ENCODE measurements around the gene ZMYM2.
"Not testable (repeated sequence)": the region's sequence is repeated elsewhere in the genome, so short reads cannot be mapped to it uniquely, and the experiment has no call there.

The ZMYM2 gene

DNA sequence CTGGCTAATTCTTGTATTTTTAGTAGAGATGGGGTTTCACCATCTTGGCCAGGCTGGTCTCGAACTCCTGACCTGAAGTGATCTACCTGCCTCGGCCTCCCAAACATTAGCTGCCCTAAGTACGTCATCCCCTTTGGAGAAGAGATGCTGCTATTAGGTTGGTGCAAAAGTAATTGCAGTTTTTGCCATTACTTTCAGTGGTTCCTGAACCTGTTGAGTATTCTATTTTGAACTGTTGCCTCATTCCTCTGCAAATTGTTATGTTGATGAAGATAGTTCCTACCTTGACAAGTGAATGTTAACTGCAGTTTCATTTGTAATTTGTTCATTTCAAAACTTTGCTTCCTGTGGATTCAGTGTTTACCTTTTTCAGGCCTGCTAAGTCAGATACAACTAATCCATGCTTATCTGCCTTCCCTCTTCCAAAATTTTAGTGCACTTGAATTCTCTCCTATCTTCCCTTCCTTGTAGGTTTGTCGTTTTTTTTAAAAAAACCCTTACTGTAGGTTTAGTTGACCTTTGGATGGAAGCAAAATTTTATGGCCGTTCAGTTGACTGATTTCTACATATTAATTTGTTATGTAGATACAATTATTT, 24.0 kb downstream of the ZMYM2 start:
- no peak for DNase-seq (ENCODE audit: low read depth in 2 of 2, low spot score in 1 of 2)

DNA sequence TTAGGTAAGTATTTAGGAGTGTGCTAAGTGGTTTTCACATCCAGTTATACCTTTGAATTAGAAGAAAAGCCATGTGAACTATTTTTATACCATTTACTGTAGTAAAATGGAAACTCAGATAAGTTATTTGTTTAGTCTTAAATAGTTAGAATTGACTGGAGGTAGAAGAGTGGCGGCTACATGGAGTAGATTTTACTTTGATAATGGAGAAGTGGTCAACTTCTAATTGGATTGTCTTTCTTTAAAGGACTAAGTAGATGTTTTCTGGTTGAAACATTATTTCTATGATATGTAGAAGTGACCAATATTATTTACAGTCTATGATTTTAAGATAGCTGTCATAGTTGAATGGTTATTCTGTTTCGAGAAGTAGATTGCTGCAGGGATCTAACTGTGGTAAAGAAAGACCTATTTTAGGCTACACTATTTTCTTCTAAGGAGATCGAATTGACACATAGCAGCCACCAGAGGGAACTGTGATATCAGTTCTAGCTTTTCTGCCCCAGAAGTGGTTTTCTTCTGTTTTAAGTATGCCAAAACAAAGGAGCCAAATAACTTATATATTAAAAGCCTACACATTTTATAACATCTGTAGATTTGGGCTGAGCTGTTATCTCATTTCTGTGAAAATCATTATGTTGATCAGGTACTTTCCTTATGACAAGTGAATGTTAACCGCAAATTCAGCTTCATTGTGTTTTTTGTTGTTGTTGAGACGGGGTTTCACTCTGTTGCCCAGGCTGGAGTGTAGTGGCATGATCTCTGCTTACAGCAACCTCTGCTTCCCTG, 26.1 kb downstream of the ZMYM2 start:
- no peak for DNase-seq (ENCODE audit: low read depth in 2 of 2, low spot score in 1 of 2)

DNA sequence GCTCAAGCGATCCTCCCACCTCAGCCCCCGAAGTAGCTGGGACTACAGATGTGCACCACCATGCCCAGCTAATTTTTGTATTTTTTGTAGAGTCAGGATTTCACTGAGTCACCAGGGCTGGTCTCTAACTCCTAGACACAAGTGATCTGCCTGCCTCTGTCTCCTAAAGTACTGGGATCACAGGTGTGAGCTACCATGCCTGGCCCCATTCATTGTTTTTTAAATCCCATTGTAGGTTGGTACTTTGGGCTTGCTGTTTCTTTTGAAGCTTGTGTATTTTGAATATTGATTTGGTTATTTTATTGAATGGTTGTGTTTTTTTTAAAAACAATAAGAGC, 26.7 kb downstream of the ZMYM2 start:
- DNase-seq (ENCODE audit: low read depth in 2 of 2, low spot score in 1 of 2) = no peak

DNA sequence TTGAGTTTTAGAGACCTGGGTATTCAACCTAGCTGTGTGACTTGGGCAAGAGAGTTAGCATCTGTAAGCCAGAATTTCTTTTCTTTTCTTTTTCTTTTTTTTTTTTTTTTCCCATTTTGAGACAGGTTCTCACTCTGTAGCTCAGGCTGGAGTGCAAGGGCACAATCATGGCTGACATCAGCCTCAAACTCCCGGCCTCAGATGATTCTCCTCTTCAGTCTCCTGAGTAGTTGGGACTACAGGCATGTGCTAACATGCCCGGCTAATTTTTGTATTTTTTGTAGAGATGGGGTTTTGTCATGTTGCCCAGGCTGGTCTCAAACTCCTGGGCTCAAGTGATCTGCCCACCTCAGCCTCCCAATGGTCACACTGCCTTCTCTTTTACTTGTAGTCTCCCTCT, 33.0 kb downstream of the ZMYM2 start:
- DNase-seq (ENCODE audit: low read depth in 2 of 2, low spot score in 1 of 2) = no peak

DNA sequence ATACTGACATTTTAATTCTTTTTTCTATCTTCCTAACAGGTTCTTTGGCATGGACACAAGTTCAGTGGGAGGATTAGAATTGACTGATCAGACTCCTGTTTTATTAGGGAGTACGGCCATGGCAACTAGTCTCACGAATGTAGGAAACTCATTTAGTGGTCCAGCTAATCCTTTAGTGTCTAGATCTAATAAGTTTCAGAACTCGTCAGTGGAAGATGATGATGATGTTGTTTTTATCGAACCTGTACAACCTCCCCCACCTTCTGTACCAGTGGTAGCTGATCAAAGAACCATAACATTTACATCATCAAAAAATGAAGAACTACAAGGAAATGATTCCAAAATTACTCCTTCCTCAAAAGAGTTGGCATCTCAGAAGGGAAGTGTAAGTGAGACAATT, 34.5 kb downstream of the ZMYM2 start:
- DNase-seq (ENCODE audit: low read depth in 2 of 2, low spot score in 1 of 2) = no peak

DNA sequence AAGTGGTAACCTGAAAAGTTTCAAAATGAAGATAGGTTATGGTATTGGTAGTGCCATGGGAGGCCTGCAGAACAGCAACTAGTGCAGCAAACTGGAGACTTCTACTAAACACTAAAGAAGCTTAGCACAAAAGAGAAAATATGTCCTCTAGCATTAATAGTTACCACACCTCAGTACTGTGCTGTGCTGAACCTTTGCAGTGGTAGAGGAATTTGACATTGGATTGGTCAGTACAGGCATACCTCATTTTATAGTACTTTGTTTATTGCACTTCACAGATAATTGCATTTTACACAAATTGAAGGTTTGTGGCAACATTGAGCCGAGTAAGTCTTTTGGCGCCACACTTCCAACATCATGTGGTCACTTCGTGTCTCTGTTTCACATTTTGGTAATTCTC, 40.4 kb downstream of the ZMYM2 start:
- DNase-seq (ENCODE audit: low read depth in 2 of 2, low spot score in 1 of 2) = no peak

DNA sequence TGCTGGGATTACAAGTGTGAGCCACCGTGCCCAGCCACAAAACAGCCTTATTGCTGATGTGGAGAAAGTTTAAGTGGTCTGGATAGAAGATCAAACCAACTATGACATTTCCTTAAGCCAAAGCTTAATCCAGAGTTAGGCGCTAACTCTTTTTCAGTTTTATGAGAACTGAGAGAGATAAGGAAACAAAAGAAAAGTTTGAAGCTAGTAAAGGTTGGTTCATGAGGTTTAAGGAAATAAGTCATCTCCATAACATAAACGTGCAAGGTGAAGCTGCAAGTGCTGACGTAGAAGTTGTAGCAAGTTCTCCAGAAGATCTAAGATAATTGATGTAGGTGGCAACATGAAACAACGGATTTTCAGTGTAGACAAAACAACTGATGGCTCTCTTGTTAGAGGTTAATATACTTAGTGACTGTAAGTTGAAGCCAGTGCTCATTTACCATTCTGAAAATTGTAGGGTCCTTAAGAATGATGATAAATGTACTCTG, 41.6 kb downstream of the ZMYM2 start:
- DNase-seq (ENCODE audit: low read depth in 2 of 2, low spot score in 1 of 2) = no peak

DNA sequence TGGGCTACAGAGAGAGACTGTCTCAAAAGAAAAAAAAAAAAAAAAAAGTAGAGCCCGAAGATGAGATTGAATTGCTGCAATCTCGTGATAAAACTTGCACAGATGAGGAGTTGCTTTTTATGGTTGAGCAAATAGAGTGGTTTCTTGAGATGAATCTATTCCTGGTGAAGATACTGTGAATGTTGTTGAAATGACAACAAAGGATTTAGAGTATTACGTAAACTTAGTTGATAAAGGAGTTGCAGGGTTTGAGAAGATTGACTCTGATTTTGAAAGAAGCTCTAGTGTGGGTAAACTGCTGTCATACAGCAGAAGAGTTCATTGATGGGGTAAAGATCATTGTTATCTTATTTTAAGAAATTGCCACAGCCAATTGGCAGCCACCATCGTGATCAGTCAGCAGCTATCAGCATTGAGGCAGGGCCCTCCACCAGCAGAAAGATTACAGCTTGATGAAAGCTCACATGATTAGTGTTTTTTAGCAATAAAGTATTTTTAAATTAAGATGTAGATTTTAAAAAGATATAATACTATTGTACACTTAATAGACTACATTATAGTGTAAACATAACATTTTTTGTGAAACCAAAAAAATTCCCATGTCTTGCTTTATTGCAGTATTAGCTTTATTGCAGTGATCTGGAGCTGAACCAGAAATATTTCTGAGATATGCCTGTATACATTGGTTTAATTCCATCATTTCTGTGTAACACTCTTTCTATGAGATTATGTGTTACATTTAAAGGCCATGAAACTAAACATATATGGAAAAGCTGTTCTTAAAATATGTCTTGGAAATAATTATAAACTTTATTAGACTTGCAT, 43.1 kb downstream of the ZMYM2 start:
- no peak for DNase-seq (ENCODE audit: low read depth in 2 of 2, low spot score in 1 of 2)

DNA sequence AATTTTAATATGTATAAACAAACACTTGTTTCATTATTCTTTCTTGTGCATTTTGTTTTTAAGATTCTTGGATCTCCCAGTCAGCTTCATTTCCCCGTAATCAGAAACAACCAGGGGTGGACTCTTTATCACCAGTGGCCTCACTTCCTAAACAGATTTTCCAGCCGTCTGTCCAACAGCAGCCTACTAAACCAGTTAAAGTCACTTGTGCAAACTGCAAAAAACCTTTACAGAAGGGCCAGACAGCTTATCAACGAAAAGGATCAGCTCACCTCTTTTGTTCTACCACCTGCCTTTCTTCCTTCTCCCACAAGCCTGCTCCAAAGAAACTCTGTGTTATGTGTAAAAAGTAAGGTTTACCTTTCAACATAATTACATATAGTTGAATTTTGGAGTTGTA, 44.3 kb downstream of the ZMYM2 start:
- no peak for DNase-seq (ENCODE audit: low read depth in 2 of 2, low spot score in 1 of 2)

DNA sequence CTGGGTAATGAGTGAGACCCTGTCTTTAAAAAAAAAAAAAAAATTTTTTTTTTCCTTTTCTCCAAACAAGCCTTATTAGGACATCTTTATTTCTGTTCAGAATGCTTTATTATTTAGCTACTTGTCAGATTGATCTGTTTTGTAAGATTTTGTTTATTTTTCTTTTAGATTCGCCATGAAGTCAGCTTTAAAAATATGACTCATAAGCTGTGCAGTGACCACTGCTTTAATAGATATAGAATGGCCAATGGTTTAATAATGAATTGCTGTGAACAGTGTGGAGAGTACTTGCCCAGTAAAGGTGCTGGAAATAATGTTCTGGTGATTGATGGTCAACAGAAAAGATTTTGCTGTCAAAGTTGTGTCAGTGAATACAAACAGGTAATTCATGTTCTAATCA, 47.7 kb downstream of the ZMYM2 start:
- DNase-seq (ENCODE audit: low read depth in 2 of 2, low spot score in 1 of 2) = no peak

DNA sequence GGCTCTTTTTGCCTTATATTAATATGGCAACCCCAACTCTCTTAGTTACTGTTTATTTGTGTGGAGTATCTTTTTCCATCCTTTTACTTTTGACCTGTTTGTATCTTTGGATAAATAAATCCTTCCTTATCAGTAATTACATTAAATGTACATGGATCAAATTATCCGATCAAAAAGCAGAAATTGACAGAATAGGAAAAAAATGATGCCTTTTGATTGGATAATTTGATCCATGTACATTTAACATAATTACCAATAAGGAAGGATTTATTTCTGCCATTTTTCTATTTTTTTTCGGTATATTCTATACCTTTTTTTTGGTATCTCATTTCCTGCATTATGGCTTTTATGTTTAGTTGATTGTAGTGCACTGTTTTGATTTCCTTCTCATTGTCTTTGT, 57.2 kb downstream of the ZMYM2 start:
- DNase-seq (ENCODE audit: low read depth in 2 of 2, low spot score in 1 of 2) = no peak

DNA sequence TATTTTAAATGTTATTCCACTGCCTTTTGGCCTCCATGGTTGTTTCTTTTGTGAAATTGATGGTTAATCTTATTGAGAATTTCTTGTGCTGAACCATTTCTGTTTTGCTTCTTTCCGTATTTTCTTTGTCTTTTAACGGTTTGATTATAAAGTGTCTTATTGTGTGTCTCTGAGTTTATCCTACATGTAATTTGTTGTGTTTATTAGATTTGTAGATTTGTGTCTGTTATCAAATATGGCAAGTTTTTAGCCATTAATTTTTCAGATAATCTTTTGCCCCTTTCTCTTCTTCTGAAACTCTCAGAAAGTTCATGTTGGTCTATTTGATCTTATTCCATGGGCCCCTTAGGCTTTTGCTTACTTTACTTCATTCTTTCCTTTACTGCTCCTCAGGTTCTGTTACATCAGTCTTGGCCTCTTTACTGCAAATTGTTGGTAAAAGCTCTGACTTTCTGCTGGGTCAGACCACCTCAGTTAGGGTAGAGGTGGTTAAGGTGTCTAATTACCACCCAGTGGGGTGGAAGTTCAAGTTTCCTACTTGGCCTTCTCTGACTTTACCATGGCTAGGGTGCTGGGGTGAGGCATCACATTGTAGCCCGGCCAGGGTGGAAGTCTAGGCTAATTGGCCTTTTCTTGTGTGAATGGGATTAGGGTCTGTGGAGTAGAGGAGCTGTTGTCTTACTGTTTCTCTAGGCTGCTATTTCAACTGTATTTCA, 58.3 kb downstream of the ZMYM2 start:
- no peak for DNase-seq (ENCODE audit: low read depth in 2 of 2, low spot score in 1 of 2)

DNA sequence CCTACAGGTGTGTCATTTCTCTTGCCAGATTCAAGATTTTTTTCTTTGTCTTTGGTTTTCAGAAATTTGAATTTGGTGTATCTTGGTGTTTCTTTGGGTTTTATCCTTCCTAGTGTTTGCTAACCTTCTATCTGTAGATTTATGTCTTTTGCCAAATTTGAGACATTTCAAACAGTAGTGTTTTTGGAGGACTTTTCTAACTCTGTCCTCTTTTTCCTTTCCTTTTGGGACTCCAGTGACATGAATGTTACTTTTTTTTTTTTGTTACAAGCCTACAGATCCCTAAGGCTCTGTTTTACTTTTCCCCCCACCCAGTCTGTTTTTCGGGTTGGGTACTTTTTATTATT, 58.8 kb downstream of the ZMYM2 start:
- no peak for DNase-seq (ENCODE audit: low read depth in 2 of 2, low spot score in 1 of 2)

DNA sequence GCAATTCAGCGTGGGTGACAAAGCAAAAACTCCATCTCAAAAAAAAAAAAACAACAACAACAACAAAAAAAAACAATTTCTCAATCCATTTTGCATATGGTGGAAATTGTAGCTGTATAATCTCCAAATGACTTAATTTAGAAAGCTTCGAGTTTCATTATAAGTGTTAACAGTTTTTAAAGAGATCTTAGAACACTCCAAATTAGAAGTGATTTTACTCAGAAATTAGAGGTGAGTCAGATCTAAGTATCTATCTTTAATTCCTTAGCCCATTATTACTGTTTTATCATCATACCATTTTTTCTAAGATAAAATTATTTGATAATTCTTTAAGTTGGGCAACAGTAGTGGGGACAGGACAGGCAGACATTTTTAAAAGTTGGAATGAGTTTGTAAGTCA, 60.5 kb downstream of the ZMYM2 start:
- DNase-seq (ENCODE audit: low read depth in 2 of 2, low spot score in 1 of 2) = no peak

DNA sequence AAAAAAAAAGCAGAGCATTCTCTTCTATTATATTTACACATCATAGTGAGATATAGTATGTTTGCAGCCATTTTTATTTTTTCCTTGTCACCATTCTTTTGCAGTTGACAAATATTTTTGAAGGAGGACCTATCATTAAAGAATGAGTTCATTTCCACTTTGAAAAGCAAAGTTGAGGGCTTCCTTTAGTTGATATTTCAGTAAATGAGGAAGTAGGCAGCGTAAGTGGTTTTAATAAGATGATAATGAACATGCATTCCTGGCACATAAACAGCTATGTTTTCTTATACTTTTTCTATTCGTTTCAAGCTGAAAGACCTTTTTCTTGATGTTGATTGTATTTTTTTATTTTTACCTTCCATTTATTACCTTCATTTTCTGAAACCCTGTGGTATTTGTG, 66.2 kb downstream of the ZMYM2 start:
- no peak for DNase-seq (ENCODE audit: low read depth in 2 of 2, low spot score in 1 of 2)

DNA sequence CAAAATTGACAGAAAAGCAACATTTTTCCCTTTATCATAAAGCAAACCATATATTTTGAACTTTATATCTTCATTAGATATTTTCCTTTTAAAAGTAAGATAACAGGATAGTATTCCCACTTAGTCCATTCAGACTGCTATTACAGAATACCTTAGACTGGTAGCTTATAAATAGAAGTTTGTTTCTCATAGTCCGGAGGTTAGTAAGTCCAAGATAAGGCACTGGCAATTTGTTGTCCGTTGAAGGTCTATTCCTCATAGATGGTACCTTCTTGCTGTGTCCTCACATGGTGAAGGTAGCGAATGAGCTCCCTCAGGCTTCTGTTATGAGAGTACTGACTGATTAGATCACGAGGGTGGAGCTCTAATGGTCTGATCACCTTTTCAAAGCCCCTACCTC, 70.4 kb downstream of the ZMYM2 start:
- DNase-seq (ENCODE audit: low read depth in 2 of 2, low spot score in 1 of 2) = no peak

DNA sequence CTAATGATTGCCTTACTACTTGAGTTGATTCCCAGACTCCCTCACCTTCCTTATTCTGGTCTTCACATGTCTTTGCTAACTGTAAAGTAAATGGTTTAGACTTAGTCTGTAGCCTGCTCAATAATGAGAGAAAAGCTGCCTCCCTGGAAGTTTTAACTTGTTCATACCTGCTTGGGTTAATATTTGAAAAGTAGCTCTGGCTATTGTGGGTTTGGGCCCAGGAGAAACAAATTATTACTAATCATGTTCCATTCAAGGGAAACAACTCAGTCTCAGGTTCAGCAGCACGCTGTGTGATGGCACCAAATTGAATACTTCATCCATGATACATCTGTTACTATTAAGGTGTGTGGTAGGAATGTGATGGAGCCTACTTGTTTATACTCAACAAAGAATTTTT, 75.0 kb downstream of the ZMYM2 start:
- no peak for DNase-seq (ENCODE audit: low read depth in 2 of 2, low spot score in 1 of 2)

DNA sequence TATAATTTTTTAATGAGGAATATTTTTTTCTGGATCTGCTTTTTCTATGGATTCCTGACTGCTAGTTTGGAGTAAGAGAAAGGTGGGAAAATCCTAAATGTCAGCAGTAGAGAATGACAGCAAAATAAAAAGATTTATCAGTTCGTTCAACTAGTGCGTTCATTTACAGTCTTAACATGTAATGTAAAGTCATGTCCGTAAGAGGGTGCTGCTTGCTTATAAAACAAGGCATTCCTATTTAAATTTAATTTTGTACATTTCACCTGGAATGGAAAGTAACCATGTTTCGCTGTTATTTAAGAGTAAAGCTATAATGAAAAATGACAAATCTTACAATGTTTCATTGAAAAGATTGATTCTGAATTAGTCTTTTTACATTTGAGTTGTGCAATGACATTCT, 76.6 kb downstream of the ZMYM2 start:
- no peak for DNase-seq (ENCODE audit: low read depth in 2 of 2, low spot score in 1 of 2)

DNA sequence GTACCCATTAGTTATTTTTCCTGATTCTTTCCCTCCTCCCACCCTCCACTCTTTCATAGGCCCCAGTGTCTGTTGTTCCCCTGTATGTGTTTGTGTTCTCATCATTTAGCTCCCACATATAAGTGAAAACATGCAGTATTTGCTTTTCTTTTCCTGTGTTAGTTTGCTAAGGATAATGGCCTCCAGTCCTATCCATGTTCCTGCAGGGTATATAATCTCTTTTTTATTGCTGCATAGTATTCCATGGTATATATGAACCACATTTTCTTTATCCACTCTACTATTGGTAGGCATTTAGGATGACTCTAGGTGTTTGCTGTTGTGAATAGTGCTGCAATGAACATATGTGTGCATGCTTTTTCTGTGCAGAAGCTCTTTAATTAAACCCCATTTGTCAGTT, 79.4 kb downstream of the ZMYM2 start:
- no peak for DNase-seq (ENCODE audit: low read depth in 2 of 2, low spot score in 1 of 2)

DNA sequence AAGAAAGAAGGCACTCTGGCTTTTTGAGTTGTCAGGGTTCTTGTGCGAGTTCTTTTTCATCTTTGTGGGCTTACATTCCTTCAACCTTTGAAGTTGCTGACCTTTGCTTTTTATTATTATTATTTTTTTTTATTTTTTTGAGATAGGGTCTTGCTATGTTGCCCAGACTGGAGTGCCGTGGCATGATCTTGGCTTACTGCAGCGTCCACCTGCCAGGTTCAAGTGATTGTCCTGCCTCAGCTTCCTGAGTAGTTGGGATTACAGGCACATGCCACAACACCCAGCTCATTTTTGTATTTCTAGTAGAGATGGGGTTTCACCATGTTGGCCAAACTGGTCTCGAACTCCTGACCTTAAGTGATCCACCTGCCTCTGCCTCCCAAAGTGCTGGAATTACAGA, 84.1 kb downstream of the ZMYM2 start:
- not testable (repeated sequence) for DNase-seq (ENCODE audit: low read depth in 2 of 2, low spot score in 1 of 2)

DNA sequence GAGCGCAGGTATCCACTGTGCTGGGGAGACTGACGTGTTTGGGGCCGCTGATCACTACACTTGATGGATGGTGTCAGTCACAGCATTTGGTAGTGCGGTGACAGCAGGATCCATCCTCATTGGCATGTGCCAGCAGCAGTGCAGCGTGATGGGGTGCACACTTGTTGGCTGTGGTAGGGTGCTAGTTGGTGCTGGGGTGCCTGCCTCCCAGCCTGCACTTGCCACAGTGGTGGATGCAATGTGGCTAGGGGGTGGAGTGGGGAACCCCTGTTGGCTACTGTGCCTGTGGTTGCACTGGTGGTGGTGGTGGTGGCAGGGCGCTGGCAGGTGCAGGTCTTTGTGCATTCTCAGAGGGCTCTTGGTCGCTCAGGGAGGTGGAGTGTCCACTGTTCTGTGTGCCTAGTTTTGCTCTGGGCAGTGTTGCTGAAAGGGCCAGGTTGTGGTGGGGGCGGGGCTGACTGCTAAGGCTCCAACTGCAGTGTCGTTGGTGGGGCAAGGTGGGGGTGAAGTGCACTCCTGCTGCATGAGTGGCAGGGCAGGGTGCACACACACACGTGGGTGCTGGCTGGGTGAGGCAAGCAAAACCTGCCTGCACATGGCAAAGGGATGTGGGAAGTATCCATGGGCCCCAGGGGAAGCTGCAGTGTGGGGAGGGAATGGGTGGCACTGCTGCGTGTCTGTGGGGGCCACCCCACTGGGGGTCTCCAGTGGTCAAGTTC, 84.8 kb downstream of the ZMYM2 start:
- no peak for DNase-seq (ENCODE audit: low read depth in 2 of 2, low spot score in 1 of 2)

All from stimulated activated CD8-positive, alpha-beta memory T cell treated with anti-CD3 and anti-CD28 coated beads, Interleukin-4, amount 100 ng/mL, for 4 hours (primary cell).